HepG2 (cell line): Measurements from ENCODE around the gene STYXL1. TPM values are rescaled to one million over a fixed set of nuclear protein-coding genes. Genes with fewer than 3 reads are reported as not detected.

ENCODE experiments used
- ATAD3A ChIP-seq: sonication (generic); formaldehyde crosslinking; IDR thresholded peaks from 2 replicates; pipeline ENCODE4 v1.4.0; 2020; ENCODE audit warnings: missing genetic modification reagents
- CENPX ChIP-seq: sonication (generic); formaldehyde crosslinking; IDR thresholded peaks from 2 replicates; pipeline ENCODE4 v1.9.0; 2021; ENCODE audit warnings: mild to moderate bottlenecking, missing genetic modification reagents, moderate library complexity
- CHCHD3 ChIP-seq: sonication (generic); formaldehyde crosslinking; IDR thresholded peaks from 2 replicates; pipeline ENCODE4 v1.8.0; 2022; ENCODE audit warnings: mild to moderate bottlenecking, missing genetic modification reagents, moderate library complexity
- DNMT1 ChIP-seq: sonication (generic); formaldehyde crosslinking; IDR thresholded peaks from 2 replicates; pipeline ENCODE4 v1.5.1; 2020; ENCODE audit warnings: mild to moderate bottlenecking, missing genetic modification reagents
- E2F2 ChIP-seq: sonication (generic); formaldehyde crosslinking; IDR thresholded peaks from 2 replicates; pipeline ENCODE4 v1.4.0; 2020; ENCODE audit warnings: missing genetic modification reagents, borderline replicate concordance
- HIVEP1 ChIP-seq: sonication (generic); formaldehyde crosslinking; IDR thresholded peaks from 2 replicates; pipeline ENCODE4 v1.4.0; 2020; ENCODE audit warnings: mild to moderate bottlenecking, missing genetic modification reagents
- MAFG ChIP-seq: sonication (generic); formaldehyde crosslinking; IDR thresholded peaks from 2 replicates; pipeline ENCODE4 v1.5.1; 2020; ENCODE audit warnings: mild to moderate bottlenecking, missing genetic modification reagents
- MAFK ChIP-seq, 2 experiments: IDR thresholded peaks in 1 of 2; conservative IDR thresholded peaks in 1 of 2; 2 replicates each; pipeline ENCODE4 v1.6.1; 2011; ENCODE audit warnings: improper control_type of control experiment in 2 of 2, low read length in 2 of 2
- MEIS1 ChIP-seq: sonication (generic); formaldehyde crosslinking; IDR thresholded peaks from 2 replicates; pipeline ENCODE4 v1.9.0; 2021; ENCODE audit warnings: mild to moderate bottlenecking, missing genetic modification reagents, moderate library complexity, borderline replicate concordance
- MLXIP ChIP-seq: sonication (generic); formaldehyde crosslinking; IDR thresholded peaks from 2 replicates; pipeline ENCODE4 v1.9.0; 2021; ENCODE audit warnings: missing genetic modification reagents, borderline replicate concordance
- MTA1 ChIP-seq: sonication (generic); formaldehyde crosslinking; IDR thresholded peaks from 2 replicates; pipeline ENCODE4 v1.4.0; 2020; ENCODE audit warnings: missing genetic modification reagents, mild to moderate bottlenecking, borderline replicate concordance
- MXD1 ChIP-seq: sonication (generic); formaldehyde crosslinking; IDR thresholded peaks from 2 replicates; pipeline ENCODE4 v1.4.0; 2020; ENCODE audit warnings: mild to moderate bottlenecking, missing genetic modification reagents
- PREB ChIP-seq: sonication (generic); formaldehyde crosslinking; IDR thresholded peaks from 2 replicates; pipeline ENCODE4 v1.4.0; 2020; ENCODE audit warnings: missing genetic modification reagents
- SAP130 ChIP-seq: IDR thresholded peaks from 2 replicates; pipeline ENCODE4 v1.6.1; 2016; ENCODE audit warnings: low read depth
- TRAFD1 ChIP-seq: sonication (generic); formaldehyde crosslinking; IDR thresholded peaks from 2 replicates; pipeline ENCODE4 v1.5.1; 2020; ENCODE audit warnings: missing genetic modification reagents, mild to moderate bottlenecking, borderline replicate concordance
- XRCC5 ChIP-seq: fragments of 200-400 bp; formaldehyde crosslinking; optimal IDR thresholded peaks from 2 replicates; pipeline ENCODE3; 2017; ENCODE audit warnings: mild to moderate bottlenecking, low read length
- ZBTB43 ChIP-seq: sonication (generic); formaldehyde crosslinking; conservative IDR thresholded peaks from 2 replicates; pipeline ENCODE4 v1.4.0; 2020; ENCODE audit warnings: missing genetic modification reagents
- ZNF354B ChIP-seq: sonication (generic); formaldehyde crosslinking; IDR thresholded peaks from 2 replicates; pipeline ENCODE4 v1.8.0; 2022; ENCODE audit warnings: mild to moderate bottlenecking, missing genetic modification reagents
- ZNF704 ChIP-seq: sonication (generic); formaldehyde crosslinking; IDR thresholded peaks from 2 replicates; pipeline ENCODE4 v1.8.1; 2023; ENCODE audit warnings: mild to moderate bottlenecking, inconsistent platforms, moderate library complexity, missing genetic modification reagents, borderline replicate concordance
- polyA plus RNA-seq, 8 experiments: library from polyadenylated mRNA; depleted of rRNA in 3 of 8; stranded (reverse) in 7 of 8; unstranded in 1 of 8; fragments of >200 nt; fragmentation: Illumina TruSeq in 4 of 8; extraction: Trizol in 4 of 8; gene quantifications; 2 replicates each; pipeline versions ENCODE4 v1.2.1 to v1.2.3, GENCODE V29; 2011 to 2016; ENCODE audit warnings: low read depth in 4 of 8, missing spikeins in 1 of 8, mixed read lengths in 1 of 8; ENCODE audit not compliant: insufficient read depth in 1 of 8
- total RNA-seq, 5 experiments: library from RNA; depleted of rRNA; stranded (reverse); fragments of >200 nt; fragmentation: Illumina TruSeq; extraction: Trizol; gene quantifications; 2 replicates each; pipeline ENCODE4 v1.2.3, GENCODE V29; 2016; ENCODE audit warnings: low read depth in 1 of 5

STYXL1 gene
- total and polyA plus RNA-seq, 2 of the 13 experiments (the other 11 are each of a cell fraction or from before 2014, with no cell fraction given): 23.9 to 38.3 TPM

GRCh38 chr7:75994388-75995051 is 53.3 kb downstream of the STYXL1 start, which contains the start of gene TMEM120A (continued):
- TF ChIP-seq MLXIP: no peak
- TF ChIP-seq HIVEP1 (CRISPR knock-in tag): peak; percentile 62; the same call in 1 of the 2 replicates
- TF ChIP-seq MEIS1 (CRISPR knock-in tag): peak; percentile 35; the same call in 1 of the 2 replicates
- TF ChIP-seq E2F2 (CRISPR knock-in tag): no peak
- TF ChIP-seq CHCHD3 (CRISPR knock-in tag): no peak
- no peak for TF ChIP-seq MAFK (conservative IDR thresholded peaks at IDR 0.05 in 1 of 2, IDR thresholded peaks at IDR 0.05 in 1 of 2; ENCODE audit: low read length in 2 of 2)
- TF ChIP-seq ZBTB43 (CRISPR knock-in tag): peak; percentile 20; the same call in 1 of the 2 replicates
- no peak for TF ChIP-seq ZNF354B (CRISPR knock-in tag)
- peak; percentile 93 for TF ChIP-seq SAP130 (CRISPR knock-in tag)
- TF ChIP-seq DNMT1 (CRISPR knock-in tag): no peak
- no peak for TF ChIP-seq PREB (CRISPR knock-in tag)
- TF ChIP-seq ZNF704 (CRISPR knock-in tag): no peak; the same call in 1 of the 2 replicates
- no peak for TF ChIP-seq CENPX
- TF ChIP-seq ATAD3A: no peak
- TF ChIP-seq XRCC5: peak; percentile 80
- TF ChIP-seq TRAFD1: no peak
- peak; percentile 6; the same call in 1 of the 2 replicates for TF ChIP-seq MTA1
- peak; percentile 73; the same call in 1 of the 2 replicates for TF ChIP-seq MXD1 (CRISPR knock-in tag)
- TF ChIP-seq MAFG (CRISPR knock-in tag): no peak
